K562 (cell line): ENCODE results near the gene KLHL28. TPM values are rescaled to one million over a fixed set of nuclear protein-coding genes. Genes with fewer than 3 reads are reported as not detected.
A peak's percentile ranks its signal among the peaks of the same experiment; 100 is the strongest.
"Not testable (repeated sequence)": the region's sequence is repeated elsewhere in the genome, so short reads cannot be mapped to it uniquely, and the experiment has no call there.

Experiments
- ATAC-seq: fragments of 200-7000 bp; cut with Tn5 transposase; 3 replicates; pipeline ENCODE4 v1.9.1; 2020; ENCODE audit warnings: moderate library complexity
- BruUV-seq: library from RNA; stranded (reverse); fragments of 400-500 nt; replicated peaks from 2 replicates; lab custom pipeline; 2021; lab: Mats Ljungman, UMichigan
- CTCF ChIA-PET: fragments of 300-600 bp; formaldehyde crosslinking; extraction: SDS; loops from one replicate; lab custom pipeline; 2021; ENCODE audit warnings: low intra/inter-chr PET ratio; lab: Yijun Ruan, JAX
- POLR2A ChIA-PET: fragments of 300-600, 350-650 bp; sonication (Branson Sonifier 250); formaldehyde crosslinking; extraction: SDS; loops from one replicate; lab custom pipeline; 2021; ENCODE audit warnings: antibody characterized with exemption, inconsistent platforms; lab: Yijun Ruan, JAX
- DNase-seq, 4 experiments: peaks; one replicate each; pipeline versions ENCODE4 v3.0.0 to v3.0.0-alpha.2; 2011 to 2018; ENCODE audit warnings: low spot score in 3 of 4, mixed read lengths in 3 of 4; ENCODE audit errors: extremely low read depth in 1 of 4
- FAIRE-seq: peaks from 2 replicates; lab custom pipeline; 2011; peaks lifted over from hg19 to GRCh38; lab: Jason Lieb, UNC
- H2AFZ ChIP-seq: 2 replicates; pipeline ENCODE4 v1.6.0; 2011; ENCODE audit warnings: low read depth, low read length, control low read depth, inconsistent platforms
- H3K27ac ChIP-seq: fragments of 200-600 bp; 3 replicates; pipeline ENCODE4 v1.8.0; 2011; ENCODE audit warnings: low read depth, mild to moderate bottlenecking, control low read depth, inconsistent platforms, low read length, moderate library complexity, mixed read lengths; ENCODE audit errors: extremely low read depth
- H3K27me3 ChIP-seq, 2 experiments: fragments of 300-600 bp in 1 of 2; 2 replicates in 1 of 2; 3 replicates in 1 of 2; pipeline versions ENCODE4 v1.6.0 to v1.8.0; 2011; ENCODE audit warnings: inconsistent platforms in 2 of 2, low read length in 2 of 2, mild to moderate bottlenecking in 1 of 2, mixed read lengths in 1 of 2, moderate library complexity in 1 of 2; ENCODE audit not compliant: control insufficient read depth in 2 of 2, insufficient read depth in 2 of 2
- H3K36me3 ChIP-seq: fragments of 300-600 bp; 3 replicates; pipeline ENCODE4 v1.8.0; 2011; ENCODE audit warnings: mild to moderate bottlenecking, low read length, inconsistent platforms; ENCODE audit not compliant: control insufficient read depth, insufficient read depth
- H3K4me1 ChIP-seq, 2 experiments: fragments of 200-600 bp in 1 of 2; replicated peaks in 1 of 2; 2 replicates in 1 of 2; 3 replicates in 1 of 2; pipeline versions ENCODE4 v1.5.1 to v1.8.0; 2011; ENCODE audit warnings: inconsistent platforms in 2 of 2, low read length in 2 of 2, mild to moderate bottlenecking in 1 of 2, mixed read lengths in 1 of 2, moderate library complexity in 1 of 2; ENCODE audit not compliant: control insufficient read depth in 2 of 2, insufficient read depth in 2 of 2
- H3K4me2 ChIP-seq: 2 replicates; pipeline ENCODE4 v1.6.1; 2011; ENCODE audit warnings: low read length, control low read depth, inconsistent platforms, mixed read lengths; ENCODE audit not compliant: insufficient read depth
- H3K4me3 ChIP-seq: fragments of 200-600 bp; sonication (generic), shearing (Covaris generic); 2 replicates; pipeline ENCODE4 v1.5.1; 2016; ENCODE audit warnings: control low read depth, inconsistent platforms
- H3K79me2 ChIP-seq: fragments of 200-600 bp; 3 replicates; pipeline ENCODE4 v1.8.0; 2011; ENCODE audit warnings: low read length, inconsistent platforms; ENCODE audit not compliant: control insufficient read depth, insufficient read depth
- H3K9ac ChIP-seq, 2 experiments: 2 replicates each; pipeline versions ENCODE4 v1.6.0 to v1.6.1; 2011; ENCODE audit warnings: low read depth in 2 of 2, low read length in 2 of 2, control low read depth in 1 of 2, inconsistent platforms in 1 of 2, mild to moderate bottlenecking in 1 of 2, mixed read lengths in 1 of 2; ENCODE audit not compliant: insufficient read depth in 1 of 2
- H3K9me1 ChIP-seq: one replicate; pipeline ENCODE4 v1.6.0; 2011; ENCODE audit warnings: inconsistent platforms, mild to moderate bottlenecking, low read length, moderate library complexity; ENCODE audit not compliant: control insufficient read depth, insufficient read depth
- H3K9me3 ChIP-seq: replicated peaks from 2 replicates; pipeline ENCODE4 v1.5.1; 2011; ENCODE audit warnings: low read depth, low read length, inconsistent platforms; ENCODE audit not compliant: control insufficient read depth, insufficient read depth
- H4K20me1 ChIP-seq: replicated peaks from 2 replicates; pipeline ENCODE4 v1.6.1; 2011; ENCODE audit warnings: low read length, inconsistent platforms, mixed read lengths; ENCODE audit not compliant: control insufficient read depth, insufficient read depth
- ZNF79 ChIP-seq: fragments of 250-450 bp; sonication (Bioruptor Pico); IDR thresholded peaks from 2 replicates; pipeline ENCODE4 v1.4.0; 2020; ENCODE audit warnings: low read depth, mild to moderate bottlenecking, moderate library complexity
- WGBS: fragments of 100-300 bp; shearing (Covaris generic); methylation state at CpG from one replicate; pipeline ENCODE4 v1.1.6; 2016; ENCODE audit warnings: low coverage, mixed read lengths; ENCODE audit not compliant: insufficient coverage; ENCODE audit errors: missing lambda C conversion rate; 5-methylcytosine and 5-hydroxymethylcytosine counted together
- in situ Hi-C: fragments of 300-500 bp; cut with MboI; formaldehyde crosslinking; loops from 4 replicates; pipeline ENCODE4 v1.15.0; 2018; ENCODE audit warnings: inconsistent platforms, mixed read lengths
- intact Hi-C: fragments of 100-400 bp; cut with micrococcal nuclease; formaldehyde crosslinking; loops from 2 replicates; pipeline ENCODE4 v1.14.2; 2022
- polyA plus RNA-seq, 8 experiments: library from polyadenylated mRNA; depleted of rRNA in 4 of 8; stranded (reverse) in 5 of 8; unstranded in 3 of 8; fragments of >200 nt; fragmentation: Nextera tagmentation in 2 of 8; fragmentation: Illumina TruSeq in 1 of 8; extraction: Ambion mirVana in 2 of 8; extraction: Trizol in 1 of 8; gene quantifications; 2 replicates each; pipeline versions ENCODE4 v1.2.1 to v1.2.3, GENCODE V29; 2011 to 2014; ENCODE audit warnings: inconsistent platforms in 1 of 8, missing spikeins in 1 of 8
- total RNA-seq, 7 experiments: library from RNA; depleted of rRNA in 6 of 7; stranded (reverse); fragments of >200 nt in 6 of 7; fragmentation: Illumina TruSeq in 2 of 7; extraction: Trizol in 2 of 7; gene quantifications; 2 replicates each; pipeline versions ENCODE4 v1.2.1 to v1.2.3, GENCODE V29; 2011 to 2021; ENCODE audit warnings: low replicate concordance in 1 of 7

The KLHL28 gene
- total and polyA plus RNA-seq, 9 of the 15 experiments (the other 6 are each of a cell fraction or from before 2014, with no cell fraction given): 1.1 to 7.5 (median 4.7) TPM

GRCh38 chr14:44891726-44892372, 69.9 kb downstream of the KLHL28 start:
- CTCF ChIA-PET, BruUV-seq: not testable (repeated sequence)
- WGBS: 0% methylated on average over 2 of the region's 3 CpGs

GRCh38 chr14:44889595-44890471, 71.9 kb downstream of the KLHL28 start:
- no peak overlapping the region for H3K4me2 ChIP-seq
- 9% methylated on average over 4 of the region's 4 CpGs for whole genome bisulfite sequencing
- intact Hi-C loops: no loop called here
- ChIA-PET CTCF (no interaction called here), POLR2A (no interaction called here)
- H3K27me3 ChIP-seq: peaks cover 0 to 6% of the 10 kb centered on the region in 2 experiments; a peak in 1 of 5 replicates
- no peaks in the 10 kb centered on the region for H4K20me1 ChIP-seq
- peak in 1 of 4 experiments; percentile 3 for DNase-seq
- FAIRE-seq: no peak
- in situ Hi-C loops: no loop called here
- H3K9ac ChIP-seq: no peak overlapping the region
- ATAC-seq: no peak
- no peaks in the 10 kb centered on the region for H3K36me3 ChIP-seq
- BruUV-seq: no TSS peak
- H3K79me2 ChIP-seq: no peaks in the 10 kb centered on the region
- no peaks in the 10 kb centered on the region for H3K9me3 ChIP-seq
- no peak overlapping the region for H3K4me3 ChIP-seq
- no peaks in the 10 kb centered on the region; a peak in 1 of 5 replicates for H3K4me1 ChIP-seq
- no peaks in the 10 kb centered on the region for H3K9me1 ChIP-seq
- H3K27ac ChIP-seq: no peak overlapping the region
- H2AFZ ChIP-seq: no peak overlapping the region
- TF ChIP-seq ZNF79: no peak

More at GRCh38 chr14:44891726-44892372, 69.9 kb downstream of the KLHL28 start:
- H3K4me1 ChIP-seq, H4K20me1 ChIP-seq, in situ Hi-C loops, H3K79me2 ChIP-seq, intact Hi-C loops, ATAC-seq, H3K4me2 ChIP-seq, H3K9me3 ChIP-seq, H3K27ac ChIP-seq, H3K4me3 ChIP-seq, FAIRE-seq, H2AFZ ChIP-seq, H3K36me3 ChIP-seq, H3K27me3 ChIP-seq, POLR2A ChIA-PET, H3K9ac ChIP-seq, DNase-seq, H3K9me1 ChIP-seq: not testable (repeated sequence)
